ENCODE results near the gene SMIM32.

Gene SMIM32

GRCh38 chr5:136192526-136193321 is at the start of gene SMIM32:
SMIM32 (minus strand) TSS chr5:136193162; CDS start chr5:136192524, 638 bp downstream.
- no peak within 1 kb of the TSS for H3K27ac Mint-ChIP-seq
- peaks cover 7 to 16% of the 10 kb centered on the region in 2 donors for H3K36me3 Mint-ChIP-seq
- H3K4me3 Mint-ChIP-seq = peak within 1 kb of the TSS; percentile 25 to 65
- no peaks in the 10 kb centered on the region for H3K9me3 Mint-ChIP-seq
- no peak for DNase-seq
- peak; percentile 21 to 28 for ATAC-seq (replicated peaks)
- H3K4me1 Mint-ChIP-seq = peaks cover 6 to 9% of the 10 kb centered on the region in 2 donors
- peaks cover 58 to 59% of the 10 kb centered on the region in 2 donors for H3K27me3 Mint-ChIP-seq

- DNase-seq (no peak), ATAC-seq (replicated peaks) (peak in 1 of 2 donors; percentile 47)
- Mint-ChIP-seq H3K4me3 (no peak overlapping the region), H3K27me3 (peaks cover 10 to 16% of the 10 kb centered on the region in 2 donors), H3K4me1 (no peaks in the 10 kb centered on the region), H3K9me3 (no peaks in the 10 kb centered on the region), H3K27ac (no peak overlapping the region), H3K36me3 (no peaks in the 10 kb centered on the region)
Observed at GRCh38 chr5:136242611-136243010, 49.6 kb upstream of the SMIM32 start.

GRCh38 chr5:136242136-136242535 is 49.2 kb upstream of the SMIM32 start:
- no peak for ATAC-seq (replicated peaks)
- H3K4me1 Mint-ChIP-seq = no peaks in the 10 kb centered on the region
- H3K27ac Mint-ChIP-seq = no peak overlapping the region
- no peaks in the 10 kb centered on the region for H3K36me3 Mint-ChIP-seq
- H3K27me3 Mint-ChIP-seq = peaks cover 7 to 14% of the 10 kb centered on the region in 2 donors
- no peak for DNase-seq
- no peak overlapping the region for H3K4me3 Mint-ChIP-seq
- no peaks in the 10 kb centered on the region for H3K9me3 Mint-ChIP-seq

DNA sequence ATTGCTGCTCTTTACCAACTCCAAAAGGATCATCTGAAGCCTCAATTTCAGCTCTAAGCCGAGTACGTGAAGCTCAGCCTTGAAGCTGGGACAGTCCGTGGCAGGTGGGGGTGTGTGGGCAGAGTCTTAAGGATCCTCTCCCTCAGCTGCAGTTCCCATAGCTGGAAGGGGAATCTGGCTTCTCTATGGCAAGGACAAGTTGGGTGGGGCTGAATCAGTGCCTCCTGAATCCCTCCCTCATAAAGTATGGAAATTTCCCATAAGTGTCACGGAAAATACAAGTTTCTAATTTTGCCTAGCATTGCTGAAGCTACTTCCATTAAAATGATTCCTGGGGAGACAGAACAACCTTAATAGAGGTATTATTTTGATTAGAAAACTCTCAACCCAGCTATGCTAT is 47.9 kb upstream of the SMIM32 start:
- DNase-seq = no peak
- no peaks in the 10 kb centered on the region for H3K36me3 Mint-ChIP-seq
- H3K4me1 Mint-ChIP-seq = no peaks in the 10 kb centered on the region
- peaks cover 7 to 14% of the 10 kb centered on the region in 2 donors for H3K27me3 Mint-ChIP-seq
- no peaks in the 10 kb centered on the region for H3K9me3 Mint-ChIP-seq
- no peak for ATAC-seq (replicated peaks)
- H3K4me3 Mint-ChIP-seq = no peak overlapping the region
- no peak overlapping the region for H3K27ac Mint-ChIP-seq

DNA sequence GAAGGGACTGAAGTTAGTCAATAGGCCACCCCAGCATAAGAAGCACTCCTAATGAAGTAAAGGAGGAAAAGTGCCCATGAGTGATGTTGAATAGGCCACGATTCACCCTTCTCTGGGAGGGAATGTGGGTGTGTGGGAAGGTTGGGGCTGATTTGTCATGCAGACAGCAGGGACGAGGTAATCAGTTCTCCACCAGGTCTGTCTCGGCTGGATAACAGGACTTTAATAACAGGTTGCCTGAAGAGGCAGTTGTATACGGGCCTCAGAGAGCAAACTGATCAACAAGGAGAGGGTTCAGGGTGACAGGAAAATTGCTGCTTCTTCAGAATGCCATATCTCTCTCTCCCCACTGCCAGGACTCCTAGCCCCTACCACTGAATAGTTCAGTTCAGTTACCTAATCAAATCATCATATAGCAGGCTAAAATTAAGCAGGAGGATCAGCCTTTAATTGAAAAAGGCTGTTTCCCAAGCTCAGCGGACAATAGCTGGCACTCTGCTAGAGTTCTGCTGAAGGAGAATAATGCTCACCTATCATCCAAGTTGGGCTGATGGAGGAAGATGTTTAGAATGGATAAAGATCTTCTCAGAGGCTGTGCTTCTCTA is 43.6 kb upstream of the SMIM32 start:
- Mint-ChIP-seq H3K27ac (no peak overlapping the region), H3K9me3 (no peaks in the 10 kb centered on the region), H3K27me3 (peaks cover 5 to 7% of the 10 kb centered on the region in 2 donors), H3K36me3 (no peaks in the 10 kb centered on the region), H3K4me1 (no peaks in the 10 kb centered on the region), H3K4me3 (no peak overlapping the region)
- no peak for DNase-seq
- ATAC-seq (replicated peaks) = no peak

- H3K9me3 Mint-ChIP-seq = no peaks in the 10 kb centered on the region
- H3K27ac Mint-ChIP-seq = no peak overlapping the region
- H3K27me3 Mint-ChIP-seq = peaks cover 5 to 7% of the 10 kb centered on the region in 2 donors
- ATAC-seq (replicated peaks) = no peak
- no peak overlapping the region for H3K4me3 Mint-ChIP-seq
- no peaks in the 10 kb centered on the region for H3K4me1 Mint-ChIP-seq
- no peaks in the 10 kb centered on the region for H3K36me3 Mint-ChIP-seq
- no peak for DNase-seq
Observed at GRCh38 chr5:136235321-136235720, 42.4 kb upstream of the SMIM32 start.

DNA sequence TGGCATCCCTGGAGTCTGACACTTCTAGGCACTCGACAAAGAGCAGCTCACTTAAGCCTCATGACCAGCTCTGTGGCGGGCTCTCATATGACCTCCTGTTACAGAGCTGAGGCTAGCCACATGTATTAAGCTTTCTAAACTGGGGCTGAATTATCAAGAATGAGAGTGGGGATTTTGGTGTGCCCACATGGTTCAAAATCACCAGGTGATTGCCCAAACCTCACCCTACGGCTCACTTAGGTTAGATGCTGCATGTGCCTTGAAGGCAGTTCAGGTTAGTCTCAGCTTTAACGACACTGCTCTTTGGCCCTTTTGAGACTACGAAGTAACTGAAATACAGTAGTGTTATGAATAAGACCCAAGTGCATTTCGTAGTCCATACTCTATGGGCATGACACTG is 39.4 kb upstream of the SMIM32 start:
- Mint-ChIP-seq H3K27ac (no peak overlapping the region), H3K9me3 (no peaks in the 10 kb centered on the region), H3K27me3 (peaks cover 14 to 21% of the 10 kb centered on the region in 2 donors), H3K36me3 (no peaks in the 10 kb centered on the region), H3K4me1 (no peaks in the 10 kb centered on the region), H3K4me3 (no peak overlapping the region)
- ATAC-seq (replicated peaks) (peak in 1 of 2 donors; percentile 66), DNase-seq (no peak)

- DNase-seq = no peak
- H3K4me1 Mint-ChIP-seq = no peaks in the 10 kb centered on the region
- peaks cover 14 to 26% of the 10 kb centered on the region in 2 donors for H3K27me3 Mint-ChIP-seq
- ATAC-seq (replicated peaks) = no peak
- H3K9me3 Mint-ChIP-seq = no peaks in the 10 kb centered on the region
- H3K27ac Mint-ChIP-seq = no peak overlapping the region
- no peaks in the 10 kb centered on the region for H3K36me3 Mint-ChIP-seq
- no peak overlapping the region for H3K4me3 Mint-ChIP-seq
Observed at GRCh38 chr5:136230176-136230575, 37.2 kb upstream of the SMIM32 start.

DNA sequence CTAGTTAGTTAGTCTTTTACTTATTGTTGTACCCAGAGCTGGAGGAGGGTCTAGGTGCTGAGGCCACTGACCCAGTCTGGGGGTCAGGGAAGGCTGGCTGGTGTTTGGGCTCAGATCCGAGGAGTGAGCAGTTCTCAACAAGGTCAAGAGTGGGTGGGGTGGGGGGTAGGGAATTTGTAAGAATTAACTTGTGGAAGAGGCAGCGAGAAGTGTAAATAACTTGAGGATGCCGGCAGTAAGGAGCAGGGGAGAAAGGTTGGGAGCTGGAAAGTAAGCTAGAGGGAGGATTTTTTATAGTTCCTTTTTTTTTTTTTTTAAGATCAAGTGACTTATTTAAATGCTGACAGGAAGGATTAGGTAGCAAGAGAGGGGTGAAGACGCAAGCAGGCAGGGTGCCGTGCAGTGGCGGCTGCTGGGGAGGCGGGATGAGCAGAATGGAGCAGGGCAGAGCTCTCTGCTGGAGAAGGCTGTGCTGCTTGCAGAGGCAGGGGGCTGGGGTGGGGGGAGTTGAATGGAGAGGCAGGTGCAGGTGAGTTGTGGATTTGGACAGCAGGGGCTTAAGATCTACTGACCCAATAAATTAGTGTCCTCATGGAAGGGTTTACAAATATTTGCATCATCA is 35.3 kb upstream of the SMIM32 start:
- DNase-seq (no peak), ATAC-seq (replicated peaks) (no peak)
- Mint-ChIP-seq H3K27ac (no peak overlapping the region), H3K27me3 (peaks cover 20 to 33% of the 10 kb centered on the region in 2 donors), H3K36me3 (no peaks in the 10 kb centered on the region), H3K4me3 (no peak overlapping the region), H3K9me3 (no peaks in the 10 kb centered on the region), H3K4me1 (no peaks in the 10 kb centered on the region)

- Mint-ChIP-seq H3K36me3 (no peaks in the 10 kb centered on the region), H3K4me3 (no peak overlapping the region), H3K27me3 (peaks cover 20 to 33% of the 10 kb centered on the region in 2 donors), H3K27ac (no peak overlapping the region), H3K4me1 (no peaks in the 10 kb centered on the region), H3K9me3 (peaks cover under 1 to 2% of the 10 kb centered on the region in 2 donors)
- DNase-seq (no peak), ATAC-seq (replicated peaks) (no peak)
Observed at GRCh38 chr5:136226401-136226800, 33.4 kb upstream of the SMIM32 start.

- peaks cover 5 to 7% of the 10 kb centered on the region in 2 donors for H3K9me3 Mint-ChIP-seq
- no peak overlapping the region for H3K4me3 Mint-ChIP-seq
- ATAC-seq (replicated peaks) = no peak
- H3K27ac Mint-ChIP-seq = no peak overlapping the region
- H3K27me3 Mint-ChIP-seq = peaks cover 23 to 33% of the 10 kb centered on the region in 2 donors
- H3K4me1 Mint-ChIP-seq = no peaks in the 10 kb centered on the region
- DNase-seq = no peak
- no peaks in the 10 kb centered on the region for H3K36me3 Mint-ChIP-seq
Observed at GRCh38 chr5:136225796-136226195, 32.8 kb upstream of the SMIM32 start.

DNA sequence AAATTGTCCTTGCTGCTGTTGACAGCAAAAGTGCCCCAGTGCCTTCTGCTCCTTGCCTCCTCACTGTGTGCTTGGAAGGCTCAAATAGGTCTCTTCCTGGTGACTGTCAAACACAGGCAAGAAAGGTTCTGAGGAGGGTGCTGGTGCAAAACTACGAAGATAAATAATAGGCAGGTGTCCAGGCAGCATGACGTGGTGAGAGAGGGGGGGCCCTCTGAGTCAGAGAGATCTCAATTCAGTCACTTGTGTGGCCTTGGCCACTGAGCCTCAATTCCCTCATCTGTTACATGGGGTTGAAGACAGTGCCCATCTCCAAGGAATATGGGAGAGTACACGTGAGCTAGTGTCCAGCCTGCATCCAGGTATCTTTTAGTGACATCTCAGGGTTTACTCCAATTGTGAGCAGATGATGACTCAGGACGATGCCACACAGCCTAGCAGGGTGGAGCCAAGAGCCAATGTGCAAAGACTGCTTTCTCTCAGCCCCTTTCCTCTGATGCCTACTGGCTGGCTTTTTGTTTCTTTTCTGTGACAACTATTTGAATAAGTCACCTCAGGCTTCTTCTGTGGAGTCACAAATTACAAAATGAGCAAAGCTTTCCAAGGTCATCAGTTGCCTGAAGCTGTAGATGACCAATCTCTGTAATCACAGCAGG is 29.7 kb upstream of the SMIM32 start:
- Mint-ChIP-seq H3K4me3 (no peak overlapping the region), H3K27ac (no peak overlapping the region), H3K4me1 (no peaks in the 10 kb centered on the region), H3K9me3 (peaks cover 8 to 11% of the 10 kb centered on the region in 2 donors), H3K36me3 (no peaks in the 10 kb centered on the region), H3K27me3 (peaks cover 9 to 16% of the 10 kb centered on the region in 2 donors)
- ATAC-seq (replicated peaks) (no peak), DNase-seq (no peak)

DNA sequence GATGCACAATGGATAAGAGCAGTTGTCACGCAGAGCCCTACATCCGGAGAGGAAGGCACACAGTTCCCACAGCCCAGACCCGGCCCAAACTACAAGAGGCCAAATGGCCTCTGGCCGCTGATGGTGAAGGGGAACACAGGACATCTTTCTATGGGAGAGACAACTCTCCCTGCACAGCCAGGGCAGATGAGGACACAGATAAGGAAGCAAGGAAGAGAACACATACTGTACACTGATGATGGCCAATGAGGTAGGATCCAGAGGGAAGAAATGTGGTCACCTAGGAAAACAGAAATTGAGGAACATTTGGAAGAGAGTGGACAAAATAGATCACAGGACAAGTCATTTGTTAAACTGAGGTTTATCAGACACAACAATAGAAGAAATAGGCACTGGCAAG is 28.4 kb upstream of the SMIM32 start:
- Mint-ChIP-seq H3K9me3 (peaks cover 8 to 11% of the 10 kb centered on the region in 2 donors), H3K27me3 (peaks cover 14 to 17% of the 10 kb centered on the region in 2 donors), H3K27ac (no peak overlapping the region), H3K4me3 (no peak overlapping the region), H3K4me1 (no peaks in the 10 kb centered on the region), H3K36me3 (no peaks in the 10 kb centered on the region)
- no peak for DNase-seq
- ATAC-seq (replicated peaks) = no peak

GRCh38 chr5:136216230-136216629 is 23.3 kb upstream of the SMIM32 start:
- H3K4me1 Mint-ChIP-seq = peaks cover 0 to 2% of the 10 kb centered on the region in 2 donors
- no peak overlapping the region for H3K4me3 Mint-ChIP-seq
- no peaks in the 10 kb centered on the region for H3K36me3 Mint-ChIP-seq
- DNase-seq = no peak
- H3K27ac Mint-ChIP-seq = no peak overlapping the region
- H3K27me3 Mint-ChIP-seq = peaks cover 20 to 30% of the 10 kb centered on the region in 2 donors
- H3K9me3 Mint-ChIP-seq = peaks cover 6 to 7% of the 10 kb centered on the region in 2 donors
- ATAC-seq (replicated peaks) = no peak

Measured in stimulated activated naive B cell treated with anti-CD40 and anti-IgM and Interleukin-4, amounts not matched to agents 10 μg/mL and 1 μg/mL and 100 μg/mL, for 72 hours (primary cell).